Superior temporal gyrus (tissue), 1 donor: ENCODE measurements around the gene FGD4.

ENCODE experiments used
- DNase-seq: peaks from one replicate; pipeline ENCODE4 v3.0.0-alpha.2; 2016; ENCODE audit errors: extremely low spot score

The FGD4 gene

GRCh38 chr12:32679091-32679919, 279.9 kb downstream of the FGD4 start, which contains the start of gene DNM1L:
DNM1L (plus strand) TSS chr12:32679301; CDS start chr12:32679364, 63 bp downstream.
- DNase-seq: peak; percentile 97

- DNase-seq: peak; percentile 47
These were observed 280.5 kb downstream of the FGD4 start for GRCh38 chr12:32679920-32680237.

DNA sequence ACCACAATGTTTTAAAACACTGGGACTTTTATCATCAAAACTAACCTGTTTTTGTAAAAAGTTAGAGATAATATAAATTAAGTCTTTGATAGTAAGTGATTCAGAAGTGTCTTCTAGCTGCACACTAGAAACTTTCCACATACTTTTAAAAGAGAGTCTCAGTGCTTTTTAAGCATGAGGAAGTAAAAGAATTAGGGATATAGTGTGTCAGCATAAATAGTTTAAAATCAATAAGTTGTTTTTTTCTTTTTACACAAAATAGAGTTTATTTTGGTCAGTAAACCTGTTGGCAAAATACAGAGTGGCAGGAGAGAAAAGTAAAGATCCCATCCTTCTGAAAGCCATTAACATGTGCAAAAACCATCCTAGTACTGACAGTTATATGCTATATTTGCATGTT, 281.4 kb downstream of the FGD4 start:
- no peak for DNase-seq

DNA sequence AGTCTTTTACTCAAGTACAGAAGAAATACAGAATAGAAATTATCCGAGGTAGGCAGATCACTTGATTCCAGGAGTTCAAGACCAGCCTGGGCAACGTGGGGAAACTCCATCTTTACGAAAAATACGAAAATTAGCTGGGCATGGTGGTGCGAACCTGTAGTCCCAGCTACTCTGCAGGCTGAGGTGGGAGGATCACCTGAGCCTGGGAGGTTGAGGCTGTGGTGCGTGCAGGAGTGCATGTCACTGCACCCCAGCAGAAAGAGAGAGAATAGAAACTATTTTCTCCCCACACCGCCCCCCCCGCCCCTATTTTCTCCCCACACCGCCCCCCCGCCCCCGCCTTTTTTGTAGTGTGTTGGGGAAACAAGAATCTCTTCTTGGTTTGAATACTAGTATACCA, 281.9 kb downstream of the FGD4 start:
- no peak for DNase-seq

DNA sequence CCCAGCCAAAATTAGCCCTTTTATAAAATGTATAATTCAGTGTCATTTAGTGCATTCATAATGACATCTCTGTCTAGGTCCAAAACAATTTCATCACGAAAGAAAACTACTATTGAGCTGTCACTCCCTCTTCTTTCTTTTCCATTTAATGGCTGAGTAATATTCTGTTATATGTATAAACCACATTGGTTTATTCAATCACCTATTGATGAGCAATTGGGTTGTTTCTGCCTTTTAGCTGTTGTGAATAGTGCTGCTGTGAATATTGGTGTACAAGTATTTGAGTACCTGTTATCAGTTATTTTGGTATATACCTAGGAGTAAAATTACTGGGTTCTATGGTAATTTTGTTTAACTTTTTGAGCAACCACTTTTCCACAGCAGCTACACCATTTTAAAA, 287.0 kb downstream of the FGD4 start:
- DNase-seq: no peak

DNA sequence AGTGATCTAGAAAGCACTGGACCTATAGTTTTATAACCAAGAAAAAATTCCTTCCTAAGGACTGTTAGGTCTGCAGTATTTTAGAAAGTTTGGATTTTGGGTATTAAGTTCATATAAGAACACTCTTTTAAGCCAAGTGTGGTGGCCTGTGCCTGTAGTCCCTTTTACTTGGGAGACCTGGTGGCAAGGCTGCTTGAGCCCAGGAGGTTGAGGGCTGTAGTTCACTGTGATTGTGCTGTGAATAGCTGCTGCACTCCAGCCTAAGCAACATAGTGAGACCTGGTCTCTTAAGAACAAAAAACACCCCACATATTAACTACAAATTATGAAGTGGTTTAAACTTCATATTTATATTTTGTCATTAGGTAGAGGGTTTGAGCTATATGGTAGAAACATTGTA, 289.4 kb downstream of the FGD4 start:
- DNase-seq: no peak

DNA sequence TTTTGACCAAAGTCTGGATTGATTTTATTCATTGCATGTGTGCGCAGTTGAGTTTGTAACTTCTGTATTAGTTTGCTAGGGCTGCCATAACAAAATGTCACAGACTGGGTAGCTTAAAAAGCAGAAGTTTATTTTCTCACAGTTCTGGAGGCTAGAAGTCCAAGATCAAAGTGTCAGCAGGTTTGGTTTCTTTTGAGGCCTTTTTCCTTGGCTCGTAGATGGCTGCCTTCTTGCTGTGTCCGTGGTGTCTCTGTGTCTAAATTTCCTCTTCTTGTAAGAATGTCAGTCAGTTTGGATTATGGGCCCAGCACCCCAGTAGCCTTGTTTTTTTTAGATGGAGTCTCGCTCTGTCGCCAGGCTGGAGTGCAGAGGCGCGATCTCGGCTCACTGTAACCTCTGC, 291.6 kb downstream of the FGD4 start:
- no peak for DNase-seq

GRCh38 chr12:32692358-32692757, 293.0 kb downstream of the FGD4 start:
- DNase-seq: no peak

GRCh38 chr12:32693036-32693435, 293.7 kb downstream of the FGD4 start:
- no peak for DNase-seq
